Measurements from ENCODE around the gene CLEC17A.
"Not testable (repeated sequence)": the region's sequence is repeated elsewhere in the genome, so short reads cannot be mapped to it uniquely, and the experiment has no call there.

Gene CLEC17A

GRCh38 chr19:14550201-14550754, 32.6 kb upstream of the CLEC17A start:
- H3K4me3 ChIP-seq (ENCODE audit: low read length in 2 of 2), result peak overlapping the region in 1 of 2 donors; percentile 57
- H3K27ac ChIP-seq (ENCODE audit: low read depth in 2 of 2, low read length in 2 of 2), result peak overlapping the region; percentile 65 to 79
- H3K4me1 ChIP-seq (ENCODE audit: control insufficient read depth in 2 of 2, insufficient read depth in 2 of 2, low read length in 2 of 2), result peaks cover 3 to 15% of the 10 kb centered on the region in 2 donors
- peaks cover 0 to 4% of the 10 kb centered on the region in 2 donors for H3K36me3 ChIP-seq (ENCODE audit: control insufficient read depth in 2 of 2, insufficient read depth in 2 of 2, low read length in 2 of 2)
- H3K9ac ChIP-seq (ENCODE audit: low read depth in 1 of 2, low read length in 2 of 2), result peak overlapping the region; percentile 44 to 52
- H3K27me3 ChIP-seq (ENCODE audit: control insufficient read depth in 2 of 2, insufficient read depth in 2 of 2, low read length in 2 of 2), result no peaks in the 10 kb centered on the region
- H3K9me3 ChIP-seq (ENCODE audit: control insufficient read depth in 2 of 2, low read length in 2 of 2), result no peaks in the 10 kb centered on the region

- Histone ChIP-seq H3K4me1 (ENCODE audit: control insufficient read depth in 2 of 2, insufficient read depth in 2 of 2, low read length in 2 of 2) (peaks cover 4 to 15% of the 10 kb centered on the region in 2 donors), H3K27ac (ENCODE audit: low read depth in 2 of 2, low read length in 2 of 2) (peak overlapping the region; percentile 65 to 79), H3K4me3 (ENCODE audit: low read length in 2 of 2) (peak overlapping the region in 1 of 2 donors; percentile 10), H3K9ac (ENCODE audit: low read depth in 1 of 2, low read length in 2 of 2) (peak overlapping the region; percentile 14 to 39)
- H3K36me3 ChIP-seq (ENCODE audit: control insufficient read depth in 2 of 2, insufficient read depth in 2 of 2, low read length in 2 of 2); H3K27me3 ChIP-seq (ENCODE audit: control insufficient read depth in 2 of 2, insufficient read depth in 2 of 2, low read length in 2 of 2); H3K9me3 ChIP-seq (ENCODE audit: control insufficient read depth in 2 of 2, low read length in 2 of 2): not testable (repeated sequence)
These were observed 31.5 kb upstream of the CLEC17A start for GRCh38 chr19:14551134-14552005.

- not testable (repeated sequence) for H3K27ac ChIP-seq (ENCODE audit: low read depth in 2 of 2, low read length in 2 of 2); H3K9ac ChIP-seq (ENCODE audit: low read depth in 1 of 2, low read length in 2 of 2); H3K4me3 ChIP-seq (ENCODE audit: low read length in 2 of 2); H3K9me3 ChIP-seq (ENCODE audit: control insufficient read depth in 2 of 2, low read length in 2 of 2); H3K27me3 ChIP-seq (ENCODE audit: control insufficient read depth in 2 of 2, insufficient read depth in 2 of 2, low read length in 2 of 2); H3K36me3 ChIP-seq (ENCODE audit: control insufficient read depth in 2 of 2, insufficient read depth in 2 of 2, low read length in 2 of 2)
- H3K4me1 ChIP-seq (ENCODE audit: control insufficient read depth in 2 of 2, insufficient read depth in 2 of 2, low read length in 2 of 2), result peaks cover 6 to 17% of the 10 kb centered on the region in 2 donors
These were observed 30.9 kb upstream of the CLEC17A start for GRCh38 chr19:14552006-14552360.

GRCh38 chr19:14553042-14553938, 29.6 kb upstream of the CLEC17A start:
- no peaks in the 10 kb centered on the region for H3K27me3 ChIP-seq (ENCODE audit: control insufficient read depth in 2 of 2, insufficient read depth in 2 of 2, low read length in 2 of 2)
- no peak overlapping the region for H3K27ac ChIP-seq (ENCODE audit: low read depth in 2 of 2, low read length in 2 of 2)
- H3K4me3 ChIP-seq (ENCODE audit: low read length in 2 of 2), result no peak overlapping the region
- H3K36me3 ChIP-seq (ENCODE audit: control insufficient read depth in 2 of 2, insufficient read depth in 2 of 2, low read length in 2 of 2), result peaks cover 0 to 4% of the 10 kb centered on the region in 2 donors
- H3K9me3 ChIP-seq (ENCODE audit: control insufficient read depth in 2 of 2, low read length in 2 of 2), result no peaks in the 10 kb centered on the region
- H3K4me1 ChIP-seq (ENCODE audit: control insufficient read depth in 2 of 2, insufficient read depth in 2 of 2, low read length in 2 of 2), result peaks cover 6 to 17% of the 10 kb centered on the region in 2 donors
- no peak overlapping the region for H3K9ac ChIP-seq (ENCODE audit: low read depth in 1 of 2, low read length in 2 of 2)

GRCh38 chr19:14553939-14554243, 29.0 kb upstream of the CLEC17A start:
- Histone ChIP-seq H3K4me1 (ENCODE audit: control insufficient read depth in 2 of 2, insufficient read depth in 2 of 2, low read length in 2 of 2) (peaks cover 6 to 17% of the 10 kb centered on the region in 2 donors), H3K27me3 (ENCODE audit: control insufficient read depth in 2 of 2, insufficient read depth in 2 of 2, low read length in 2 of 2) (no peaks in the 10 kb centered on the region), H3K9me3 (ENCODE audit: control insufficient read depth in 2 of 2, low read length in 2 of 2) (no peaks in the 10 kb centered on the region), H3K9ac (ENCODE audit: low read depth in 1 of 2, low read length in 2 of 2) (no peak overlapping the region), H3K36me3 (ENCODE audit: control insufficient read depth in 2 of 2, insufficient read depth in 2 of 2, low read length in 2 of 2) (peaks cover 0 to 4% of the 10 kb centered on the region in 2 donors), H3K27ac (ENCODE audit: low read depth in 2 of 2, low read length in 2 of 2) (no peak overlapping the region), H3K4me3 (ENCODE audit: low read length in 2 of 2) (no peak overlapping the region)

GRCh38 chr19:14554382-14554812, 28.5 kb upstream of the CLEC17A start:
- Histone ChIP-seq H3K27ac (ENCODE audit: low read depth in 2 of 2, low read length in 2 of 2) (no peak overlapping the region), H3K27me3 (ENCODE audit: control insufficient read depth in 2 of 2, insufficient read depth in 2 of 2, low read length in 2 of 2) (no peaks in the 10 kb centered on the region), H3K4me3 (ENCODE audit: low read length in 2 of 2) (no peak overlapping the region), H3K9me3 (ENCODE audit: control insufficient read depth in 2 of 2, low read length in 2 of 2) (no peaks in the 10 kb centered on the region), H3K9ac (ENCODE audit: low read depth in 1 of 2, low read length in 2 of 2) (no peak overlapping the region), H3K4me1 (ENCODE audit: control insufficient read depth in 2 of 2, insufficient read depth in 2 of 2, low read length in 2 of 2) (peaks cover 6 to 17% of the 10 kb centered on the region in 2 donors), H3K36me3 (ENCODE audit: control insufficient read depth in 2 of 2, insufficient read depth in 2 of 2, low read length in 2 of 2) (peaks cover 0 to 2% of the 10 kb centered on the region in 2 donors)

GRCh38 chr19:14555918-14556661, 26.8 kb upstream of the CLEC17A start:
- H3K4me3 ChIP-seq (ENCODE audit: low read length in 2 of 2), result no peak overlapping the region
- no peak overlapping the region for H3K9ac ChIP-seq (ENCODE audit: low read depth in 1 of 2, low read length in 2 of 2)
- H3K4me1 ChIP-seq (ENCODE audit: control insufficient read depth in 2 of 2, insufficient read depth in 2 of 2, low read length in 2 of 2), result peaks cover 6 to 7% of the 10 kb centered on the region in 2 donors
- H3K27ac ChIP-seq (ENCODE audit: low read depth in 2 of 2, low read length in 2 of 2), result no peak overlapping the region
- H3K36me3 ChIP-seq (ENCODE audit: control insufficient read depth in 2 of 2, insufficient read depth in 2 of 2, low read length in 2 of 2), result peaks cover 0 to 2% of the 10 kb centered on the region in 2 donors
- no peaks in the 10 kb centered on the region for H3K27me3 ChIP-seq (ENCODE audit: control insufficient read depth in 2 of 2, insufficient read depth in 2 of 2, low read length in 2 of 2)
- H3K9me3 ChIP-seq (ENCODE audit: control insufficient read depth in 2 of 2, low read length in 2 of 2), result no peaks in the 10 kb centered on the region

- Histone ChIP-seq H3K4me3 (ENCODE audit: low read length in 2 of 2) (peak overlapping the region; percentile 24 to 54), H3K27ac (ENCODE audit: low read depth in 2 of 2, low read length in 2 of 2) (no peak overlapping the region), H3K9ac (ENCODE audit: low read depth in 1 of 2, low read length in 2 of 2) (no peak overlapping the region), H3K36me3 (ENCODE audit: control insufficient read depth in 2 of 2, insufficient read depth in 2 of 2, low read length in 2 of 2) (peaks cover 0 to 2% of the 10 kb centered on the region in 2 donors), H3K9me3 (ENCODE audit: control insufficient read depth in 2 of 2, low read length in 2 of 2) (no peaks in the 10 kb centered on the region), H3K4me1 (ENCODE audit: control insufficient read depth in 2 of 2, insufficient read depth in 2 of 2, low read length in 2 of 2) (peaks cover 2 to 6% of the 10 kb centered on the region in 2 donors), H3K27me3 (ENCODE audit: control insufficient read depth in 2 of 2, insufficient read depth in 2 of 2, low read length in 2 of 2) (no peaks in the 10 kb centered on the region)
These were observed 26.2 kb upstream of the CLEC17A start for GRCh38 chr19:14556662-14557188.

GRCh38 chr19:14558370-14559066, 24.4 kb upstream of the CLEC17A start:
- Histone ChIP-seq H3K9ac (ENCODE audit: low read depth in 1 of 2, low read length in 2 of 2) (no peak overlapping the region), H3K36me3 (ENCODE audit: control insufficient read depth in 2 of 2, insufficient read depth in 2 of 2, low read length in 2 of 2) (peaks cover 0 to 1% of the 10 kb centered on the region in 2 donors), H3K4me3 (ENCODE audit: low read length in 2 of 2) (no peak overlapping the region), H3K27ac (ENCODE audit: low read depth in 2 of 2, low read length in 2 of 2) (no peak overlapping the region), H3K27me3 (ENCODE audit: control insufficient read depth in 2 of 2, insufficient read depth in 2 of 2, low read length in 2 of 2) (no peaks in the 10 kb centered on the region), H3K4me1 (ENCODE audit: control insufficient read depth in 2 of 2, insufficient read depth in 2 of 2, low read length in 2 of 2) (peaks cover 2 to 6% of the 10 kb centered on the region in 2 donors), H3K9me3 (ENCODE audit: control insufficient read depth in 2 of 2, low read length in 2 of 2) (no peaks in the 10 kb centered on the region)
